H9 (cell line): ENCODE data around the gene CTDSP2. TPM values are rescaled to one million over a fixed set of nuclear protein-coding genes. Genes with fewer than 3 reads are reported as not detected.
A peak's percentile ranks its signal among the peaks of the same experiment; 100 is the strongest.

ENCODE experiments used
- DNase-seq: peaks from one replicate; pipeline ENCODE4 v3.0.0-alpha.2; 2017
- H2AFZ ChIP-seq: one replicate; pipeline ENCODE4 v1.6.1; 2013; ENCODE audit warnings: mild to moderate bottlenecking, low read length, control low read depth, moderate library complexity
- H2AK5ac ChIP-seq: 2 replicates; pipeline ENCODE4 v1.6.1; 2013; ENCODE audit warnings: low read length, control low read depth, mixed read lengths; ENCODE audit not compliant: insufficient read length
- H2BK120ac ChIP-seq: one replicate; pipeline ENCODE4 v1.6.1; 2013; ENCODE audit warnings: low read depth, mild to moderate bottlenecking, low read length, control low read depth, inconsistent platforms; ENCODE audit not compliant: poor library complexity, severe bottlenecking
- H2BK12ac ChIP-seq: 2 replicates; pipeline ENCODE4 v1.6.1; 2013; ENCODE audit warnings: low read length, control low read depth, mixed read lengths, low read depth; ENCODE audit not compliant: insufficient read length
- H2BK15ac ChIP-seq: 2 replicates; pipeline ENCODE4 v1.6.1; 2013; ENCODE audit warnings: low read depth, low read length, control low read depth
- H2BK20ac ChIP-seq: one replicate; pipeline ENCODE4 v1.6.1; 2013; ENCODE audit warnings: low read depth, mild to moderate bottlenecking, low read length, control low read depth, inconsistent platforms; ENCODE audit not compliant: poor library complexity, severe bottlenecking
- H2BK5ac ChIP-seq: 2 replicates; pipeline ENCODE4 v1.6.1; 2013; ENCODE audit warnings: low read length, control low read depth, mixed read lengths; ENCODE audit not compliant: insufficient read length
- H3K14ac ChIP-seq: 2 replicates; pipeline ENCODE4 v1.6.1; 2013; ENCODE audit warnings: low read length, control low read depth; ENCODE audit not compliant: insufficient read depth
- H3K18ac ChIP-seq: 2 replicates; pipeline ENCODE4 v1.6.1; 2013; ENCODE audit warnings: low read depth, mild to moderate bottlenecking, mixed read lengths, low read length, control low read depth; ENCODE audit not compliant: insufficient read length
- H3K23ac ChIP-seq: 2 replicates; pipeline ENCODE4 v1.6.1; 2013; ENCODE audit warnings: low read length, control low read depth, mixed read lengths, low read depth; ENCODE audit not compliant: insufficient read length
- H3K23me2 ChIP-seq: 2 replicates; pipeline ENCODE4 v1.6.1; 2013; ENCODE audit warnings: low read depth, mild to moderate bottlenecking, mixed read lengths, low read length, control low read depth; ENCODE audit not compliant: insufficient read length, poor library complexity, severe bottlenecking
- H3K27ac ChIP-seq: 2 replicates; pipeline ENCODE4 v1.5.1; 2013; ENCODE audit warnings: low read length, control low read depth, mixed read lengths, low read depth; ENCODE audit not compliant: insufficient read length
- H3K27me3 ChIP-seq: 2 replicates; pipeline ENCODE4 v1.6.1; 2013; ENCODE audit warnings: low read length, control low read depth, inconsistent platforms; ENCODE audit not compliant: insufficient read depth
- H3K4ac ChIP-seq: 2 replicates; pipeline ENCODE4 v1.6.1; 2013; ENCODE audit warnings: low read depth, mild to moderate bottlenecking, control low read depth, inconsistent platforms, low read length, moderate library complexity
- H3K4me1 ChIP-seq: 2 replicates; pipeline ENCODE4 v1.6.1; 2013; ENCODE audit warnings: low read length, control low read depth, inconsistent platforms; ENCODE audit not compliant: insufficient read depth
- H3K4me2 ChIP-seq: 2 replicates; pipeline ENCODE4 v1.6.1; 2013; ENCODE audit warnings: low read length, control low read depth, mixed read lengths; ENCODE audit not compliant: insufficient read length, insufficient read depth
- H3K56ac ChIP-seq: 2 replicates; pipeline ENCODE4 v1.6.1; 2013; ENCODE audit warnings: low read depth, mild to moderate bottlenecking, mixed read lengths, low read length, control low read depth; ENCODE audit not compliant: insufficient read length
- H3K79me1 ChIP-seq: 2 replicates; pipeline ENCODE4 v1.6.1; 2013; ENCODE audit warnings: low read depth, mild to moderate bottlenecking, moderate library complexity, low read length, control low read depth, inconsistent platforms; ENCODE audit not compliant: insufficient read depth, poor library complexity, severe bottlenecking
- H3K79me2 ChIP-seq: 2 replicates; pipeline ENCODE4 v1.6.1; 2013; ENCODE audit warnings: low read length, control low read depth, inconsistent platforms; ENCODE audit not compliant: insufficient read depth
- H3K9ac ChIP-seq: 2 replicates; pipeline ENCODE4 v1.6.1; 2013; ENCODE audit warnings: low read length, control low read depth, mixed read lengths; ENCODE audit not compliant: insufficient read length; ENCODE audit errors: extremely low read depth
- H3K9me3 ChIP-seq: one replicate; pipeline ENCODE4 v1.6.1; 2013; ENCODE audit warnings: low read depth, low read length, inconsistent platforms; ENCODE audit not compliant: control insufficient read depth
- H3T11ph ChIP-seq: one replicate; pipeline ENCODE4 v1.6.1; 2013; ENCODE audit warnings: mild to moderate bottlenecking, low read length, control low read depth, inconsistent platforms
- H4K20me1 ChIP-seq: one replicate; pipeline ENCODE4 v1.6.1; 2013; ENCODE audit not compliant: control insufficient read depth, insufficient read length, insufficient read depth
- H4K5ac ChIP-seq: 2 replicates; pipeline ENCODE4 v1.6.1; 2013; ENCODE audit warnings: low read depth, mild to moderate bottlenecking, mixed read lengths, low read length, control low read depth; ENCODE audit not compliant: insufficient read length
- H4K8ac ChIP-seq: replicated peaks from 2 replicates; pipeline ENCODE4 v1.6.1; 2013; ENCODE audit warnings: low read length, control low read depth, mixed read lengths, low read depth; ENCODE audit not compliant: insufficient read length
- H4K91ac ChIP-seq: 2 replicates; pipeline ENCODE4 v1.6.1; 2013; ENCODE audit warnings: low read depth, mild to moderate bottlenecking, moderate library complexity, mixed read lengths, low read length, control low read depth; ENCODE audit not compliant: insufficient read length
- H3K27ac Mint-ChIP-seq, 3 experiments: 2 replicates in 2 of 3; 3 replicates in 1 of 3; pipeline ENCODE4 v1.8.0; 2020 to 2021; ENCODE audit warnings: mixed read lengths in 3 of 3, mild to moderate bottlenecking in 1 of 3, moderate library complexity in 1 of 3
- H3K27me3 Mint-ChIP-seq: 2 replicates; pipeline ENCODE4 v1.8.0; 2021; ENCODE audit warnings: low read depth, mild to moderate bottlenecking, moderate library complexity, mixed read lengths
- H3K36me3 Mint-ChIP-seq, 3 experiments: 2 replicates in 2 of 3; 3 replicates in 1 of 3; pipeline ENCODE4 v1.8.0; 2020 to 2021; ENCODE audit warnings: low read depth in 3 of 3, mixed read lengths in 3 of 3; ENCODE audit not compliant: insufficient read depth in 1 of 3
- H3K4me1 Mint-ChIP-seq, 2 experiments: 2 replicates each; pipeline ENCODE4 v1.8.0; 2020; ENCODE audit warnings: mixed read lengths in 2 of 2
- H3K4me3 Mint-ChIP-seq, 2 experiments: 2 replicates in 1 of 2; 3 replicates in 1 of 2; pipeline ENCODE4 v1.8.0; 2020 to 2021; ENCODE audit warnings: mild to moderate bottlenecking in 2 of 2, mixed read lengths in 2 of 2, moderate library complexity in 1 of 2
- H3K9me3 Mint-ChIP-seq, 2 experiments: 2 replicates in 1 of 2; 3 replicates in 1 of 2; pipeline ENCODE4 v1.8.0; 2020; ENCODE audit warnings: mild to moderate bottlenecking in 2 of 2, mixed read lengths in 2 of 2, moderate library complexity in 1 of 2
- CTCF ChIP-seq: fragments of 200-600 bp; sonication (generic); conservative IDR thresholded peaks from 3 replicates; pipeline ENCODE4 v1.8.0; 2021; ENCODE audit warnings: antibody characterized with exemption, mild to moderate bottlenecking
- WGBS: extraction: QIAGEN DNeasy Blood & Tissue Kit; methylation state at CpG from one replicate; pipeline ENCODE4 v1.1.7; 2013; ENCODE audit warnings: missing lambda C conversion rate, low lambda C conversion rate, mixed read lengths; ENCODE audit not compliant: insufficient read length; ENCODE audit errors: extremely low coverage; 5-methylcytosine and 5-hydroxymethylcytosine counted together
- total RNA-seq: library from RNA; stranded (reverse); gene quantifications from 2 replicates; pipeline ENCODE4 v1.2.1, GENCODE V29; 2021

The CTDSP2 gene
- total RNA-seq, 1 experiment from 2014 or later: 103 TPM

- H3K27ac Mint-ChIP-seq: no peak overlapping the region; a peak in 1 of 7 replicates
- H2BK15ac ChIP-seq: no peak overlapping the region
Observed at GRCh38 chr12:57775563-57776246, 70.8 kb downstream of the CTDSP2 start.

More at GRCh38 chr12:57775563-57776246, 70.8 kb downstream of the CTDSP2 start:
- no peak overlapping the region for H2AFZ ChIP-seq
- H3K79me1 ChIP-seq: no peaks in the 10 kb centered on the region
- H3K36me3 Mint-ChIP-seq: peaks cover 4 to 13% (median 5%) of the 10 kb centered on the region in 3 experiments; a peak in 6 of 7 replicates
- no peak overlapping the region for H3T11ph ChIP-seq
- H2BK120ac ChIP-seq: no peak overlapping the region
- H3K23ac ChIP-seq: no peak overlapping the region
- no peak overlapping the region for H2BK5ac ChIP-seq
- no peak overlapping the region for H3K27ac ChIP-seq
- H3K4me1 Mint-ChIP-seq: peaks cover 7 to 12% of the 10 kb centered on the region in 2 experiments; a peak in 3 of 4 replicates
- no peak overlapping the region for H3K56ac ChIP-seq
- H3K9me3 ChIP-seq: no peaks in the 10 kb centered on the region
- no peaks in the 10 kb centered on the region for H4K20me1 ChIP-seq
- H3K4ac ChIP-seq: no peak overlapping the region
- H3K27me3 Mint-ChIP-seq: peaks cover 7% of the 10 kb centered on the region; the same call in 1 of the 2 replicates
- H3K4me3 Mint-ChIP-seq: peak overlapping the region in 1 of 2 experiments; percentile 7; a peak in 2 of 5 replicates
- no peaks in the 10 kb centered on the region for H3K9me3 Mint-ChIP-seq
- no peak overlapping the region for H2BK12ac ChIP-seq
- no peak overlapping the region for H2AK5ac ChIP-seq
- TF ChIP-seq CTCF: peak; percentile 46; the same call in 2 of the 3 replicates
- no peak overlapping the region for H3K9ac ChIP-seq
- H3K4me2 ChIP-seq: no peak overlapping the region
- no peaks in the 10 kb centered on the region for H3K27me3 ChIP-seq
- DNase-seq: no peak
- H3K79me2 ChIP-seq: no peaks in the 10 kb centered on the region
- H2BK20ac ChIP-seq: no peak overlapping the region
- H4K91ac ChIP-seq: no peak overlapping the region
- peaks cover 8% of the 10 kb centered on the region for H3K23me2 ChIP-seq
- no peak overlapping the region for H3K18ac ChIP-seq
- H4K8ac ChIP-seq: no peak overlapping the region
- H3K4me1 ChIP-seq: no peaks in the 10 kb centered on the region
- H4K5ac ChIP-seq: no peak overlapping the region
- no CpG with 5 or more reads among the region's 4 CpGs for WGBS
- no peak overlapping the region for H3K14ac ChIP-seq
